SK-MEL-5 (cell line): ENCODE data around the gene ITPR3. TPM values are rescaled to one million over a fixed set of nuclear protein-coding genes. Genes with fewer than 3 reads are reported as not detected.

Experiments
- DNase-seq: peaks from one replicate; pipeline ENCODE4 v3.0.0-alpha.2; 2016; ENCODE audit warnings: low read depth, low spot score
- in situ Hi-C: cut with HindIII; loops from 2 replicates; pipeline ENCODE4 v1.10.0; 2016; ENCODE audit warnings: low sequenced_read_pairs, high pct_unique_total_duplicates, low pct_unique_long_range_greater_than_20kb
- total RNA-seq: library from RNA; depleted of rRNA; stranded (reverse); fragments of >200 nt; shearing (Covaris generic); gene quantifications from 2 replicates; pipeline ENCODE4 v1.2.3, GENCODE V29; 2014

The ITPR3 gene
- total RNA-seq, 1 experiment from 2014 or later: 4.3 TPM

DNA sequence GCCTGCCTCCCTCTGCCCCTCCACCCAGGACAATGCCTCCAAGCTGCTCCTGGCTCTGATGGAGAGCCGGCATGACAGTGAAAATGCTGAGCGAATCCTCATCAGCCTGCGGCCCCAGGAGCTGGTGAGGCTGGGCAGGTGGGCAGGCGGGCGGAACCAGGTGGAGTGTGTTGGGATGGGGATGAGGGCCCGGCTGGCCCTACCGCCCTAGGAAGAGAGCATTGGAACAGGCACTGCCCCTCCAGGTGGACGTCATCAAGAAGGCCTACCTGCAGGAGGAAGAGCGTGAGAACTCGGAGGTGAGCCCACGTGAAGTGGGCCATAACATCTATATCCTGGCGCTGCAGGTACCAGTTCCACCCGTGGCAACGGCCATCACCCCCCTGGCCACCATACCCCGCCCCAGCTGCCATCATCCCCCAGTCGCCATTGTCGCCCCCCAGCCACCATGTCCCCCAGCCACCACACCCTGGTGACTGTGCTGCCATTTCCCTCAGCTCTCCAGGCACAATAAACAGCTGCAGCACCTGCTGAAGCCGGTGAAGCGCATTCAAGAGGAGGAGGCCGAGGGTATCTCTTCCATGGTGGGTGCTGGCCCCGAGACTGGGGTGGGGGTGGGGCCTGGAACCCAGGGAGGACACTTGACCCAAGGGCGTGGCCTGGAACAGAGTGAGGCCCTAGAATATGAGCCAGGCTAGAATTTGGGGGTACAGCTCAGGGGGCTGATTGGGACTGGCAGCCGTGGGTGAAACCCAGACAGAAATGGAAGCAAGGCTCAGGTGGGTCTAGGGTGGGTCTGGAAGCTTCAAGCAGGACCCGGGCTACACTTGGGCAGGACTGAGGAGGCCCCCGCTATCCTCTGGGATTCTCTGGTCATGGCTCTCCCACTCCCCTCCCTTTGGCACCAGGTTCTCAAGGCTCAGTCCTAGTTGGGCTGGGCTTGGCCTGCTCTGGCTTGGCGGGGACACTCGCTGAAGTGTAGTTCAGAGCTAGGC, 66.2 kb downstream of the ITPR3 start:
- in situ Hi-C loops: no loop called here
- no peak for DNase-seq

DNA sequence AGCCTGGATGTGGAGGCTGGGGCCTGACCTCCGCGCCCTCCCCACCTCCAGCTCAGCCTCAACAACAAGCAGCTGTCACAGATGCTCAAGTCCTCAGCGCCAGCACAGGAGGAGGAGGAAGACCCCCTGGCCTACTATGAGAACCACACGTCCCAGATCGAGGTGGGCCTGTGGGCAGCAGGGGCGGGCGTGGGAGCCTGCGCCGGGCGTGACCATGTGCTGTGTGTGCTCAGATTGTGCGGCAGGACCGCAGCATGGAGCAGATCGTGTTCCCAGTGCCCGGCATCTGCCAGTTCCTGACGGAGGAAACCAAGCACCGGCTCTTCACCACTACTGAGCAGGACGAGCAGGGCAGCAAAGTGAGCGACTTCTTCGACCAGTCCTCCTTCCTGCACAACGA, 66.9 kb downstream of the ITPR3 start:
- in situ Hi-C loops: no loop called here
- DNase-seq: no peak

DNA sequence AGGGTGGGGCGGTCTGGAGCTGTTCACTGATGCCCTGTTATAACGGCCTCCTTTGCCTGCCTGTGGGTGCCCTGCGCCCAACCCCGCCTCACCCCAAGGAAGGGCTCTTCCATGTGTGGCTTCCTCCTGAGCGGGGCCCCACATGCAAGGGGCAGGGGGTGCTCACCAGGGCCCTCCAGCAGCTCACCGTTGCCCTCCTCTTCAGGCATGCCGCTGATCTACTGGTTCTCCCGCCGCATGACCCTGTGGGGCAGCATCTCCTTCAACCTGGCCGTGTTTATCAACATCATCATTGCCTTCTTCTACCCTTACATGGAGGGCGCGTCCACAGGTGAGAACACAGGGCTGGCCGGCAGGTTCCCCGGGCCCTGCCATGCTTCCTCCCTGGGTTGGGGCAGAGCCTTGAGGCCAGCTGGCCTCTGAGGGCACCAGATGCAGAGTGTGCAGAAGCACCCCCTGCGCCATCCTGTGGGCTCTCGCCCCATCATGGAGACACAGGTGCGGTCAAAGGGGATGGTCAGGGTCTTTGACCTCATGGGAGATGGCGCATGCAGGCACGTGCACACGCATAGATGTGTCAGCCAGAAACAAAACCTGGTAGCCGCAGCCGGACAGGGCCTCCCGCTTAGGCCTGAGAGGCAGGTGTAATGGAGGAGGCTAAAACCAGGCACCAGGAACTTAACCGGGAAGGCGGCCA, 67.5 kb downstream of the ITPR3 start:
- in situ Hi-C loops: no loop called here
- no peak for DNase-seq

DNA sequence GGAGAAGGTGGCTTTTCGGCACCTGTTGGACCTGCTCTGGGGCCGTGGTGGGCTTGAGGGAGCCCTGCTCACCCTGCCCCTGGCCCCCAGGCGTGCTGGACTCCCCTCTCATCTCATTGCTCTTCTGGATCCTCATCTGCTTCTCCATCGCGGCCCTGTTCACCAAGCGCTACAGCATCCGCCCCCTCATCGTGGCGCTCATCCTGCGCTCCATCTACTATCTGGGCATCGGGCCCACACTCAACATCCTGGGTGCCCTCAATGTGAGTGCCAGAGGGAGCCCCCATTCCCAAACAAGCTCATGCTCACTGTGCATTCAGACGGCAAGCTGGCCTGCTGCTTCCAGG, 68.0 kb downstream of the ITPR3 start:
- no peak for DNase-seq
- in situ Hi-C loops: no loop called here

DNA sequence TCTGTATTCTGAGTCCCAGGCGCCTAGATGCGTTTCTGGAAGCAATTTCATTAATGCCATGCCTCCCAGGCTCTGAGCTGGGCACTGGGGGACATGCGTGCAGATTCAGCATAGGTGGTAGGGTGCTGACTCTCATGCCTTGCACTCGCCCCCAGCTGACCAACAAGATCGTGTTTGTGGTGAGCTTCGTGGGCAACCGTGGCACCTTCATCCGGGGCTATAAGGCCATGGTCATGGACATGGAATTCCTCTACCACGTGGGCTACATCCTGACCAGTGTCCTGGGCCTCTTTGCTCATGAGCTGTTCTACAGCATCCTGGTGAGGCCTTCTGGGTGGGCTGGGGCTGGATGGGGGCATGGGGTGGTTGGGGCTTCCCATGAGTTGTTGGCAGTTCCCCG, 68.8 kb downstream of the ITPR3 start:
- in situ Hi-C loops: no loop called here
- no peak for DNase-seq

DNA sequence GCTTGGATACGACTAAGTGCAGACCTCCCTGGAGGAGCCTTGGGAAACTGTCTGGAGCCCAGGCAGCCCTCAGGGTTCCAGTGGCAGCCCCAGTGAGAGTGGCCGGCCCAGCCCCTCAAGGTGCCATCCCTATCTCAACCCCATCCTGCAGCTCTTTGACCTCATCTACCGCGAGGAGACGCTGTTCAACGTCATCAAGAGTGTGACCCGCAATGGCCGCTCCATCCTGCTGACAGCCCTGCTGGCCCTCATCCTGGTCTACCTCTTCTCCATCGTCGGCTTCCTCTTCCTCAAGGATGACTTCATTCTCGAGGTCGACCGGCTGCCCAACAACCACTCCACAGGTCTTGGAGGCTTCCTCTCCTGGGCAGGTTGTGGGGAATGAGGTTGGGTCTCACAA, 69.6 kb downstream of the ITPR3 start:
- in situ Hi-C loops: no loop called here
- no peak for DNase-seq

DNA sequence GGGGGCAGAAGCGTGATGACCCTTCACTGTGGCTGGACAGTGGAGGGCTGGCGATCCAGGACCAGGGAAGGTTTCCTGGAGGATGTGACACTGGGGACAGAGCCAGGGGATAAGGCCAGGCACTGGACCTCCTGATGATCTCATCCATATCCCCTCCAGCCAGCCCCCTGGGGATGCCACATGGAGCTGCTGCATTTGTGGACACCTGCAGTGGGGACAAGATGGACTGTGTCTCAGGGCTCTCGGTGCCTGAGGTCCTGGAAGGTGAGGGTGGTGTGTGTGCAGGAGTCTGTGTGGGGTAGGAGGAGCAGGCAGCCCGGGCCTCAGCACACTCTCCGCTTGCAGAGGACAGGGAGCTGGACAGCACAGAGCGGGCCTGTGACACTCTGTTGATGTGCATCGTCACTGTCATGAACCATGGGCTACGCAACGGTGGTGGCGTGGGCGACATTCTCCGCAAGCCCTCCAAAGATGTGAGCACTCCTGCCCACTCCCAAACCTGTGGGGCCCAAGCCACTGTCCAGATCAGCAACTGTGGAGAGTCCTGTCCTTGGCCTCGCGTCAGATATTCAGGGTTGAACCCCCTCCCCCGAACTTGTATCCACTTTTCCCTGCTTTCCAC, 70.4 kb downstream of the ITPR3 start:
- DNase-seq: no peak
- in situ Hi-C loops: no loop called here

DNA sequence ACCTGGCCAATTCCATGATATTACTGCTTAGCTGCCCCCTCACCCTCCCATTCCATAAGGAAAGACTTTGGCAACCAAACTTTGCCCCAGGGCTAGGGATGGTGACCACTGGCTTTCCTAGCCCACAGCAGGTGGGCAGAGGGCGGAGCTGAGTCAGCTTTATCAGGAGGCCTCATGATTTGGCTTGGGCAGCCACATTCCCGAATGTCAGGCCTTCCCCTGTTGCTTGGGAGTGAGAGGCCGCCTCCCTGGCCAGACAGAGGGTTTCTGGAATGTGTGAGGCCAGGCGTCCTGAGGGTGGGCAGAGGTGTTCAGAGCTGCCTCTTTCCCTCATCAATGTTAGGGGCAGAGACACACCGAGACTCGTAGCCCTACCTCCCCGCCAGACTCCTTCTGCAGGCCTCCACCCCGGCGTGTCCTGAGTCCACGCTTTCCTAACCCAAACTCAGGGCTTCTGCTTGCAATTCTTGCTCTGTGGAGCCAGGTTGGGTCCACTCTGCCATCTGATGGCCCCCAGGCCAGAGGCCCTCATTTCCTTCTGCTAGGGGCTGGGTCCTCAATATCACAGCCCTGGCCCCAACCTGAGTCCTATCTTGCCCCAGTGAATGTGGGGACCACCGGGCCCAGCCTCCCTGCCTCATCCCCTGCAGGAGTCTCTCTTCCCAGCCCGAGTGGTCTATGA, 71.1 kb downstream of the ITPR3 start:
- no peak for DNase-seq
- in situ Hi-C loops: no loop called here

DNA sequence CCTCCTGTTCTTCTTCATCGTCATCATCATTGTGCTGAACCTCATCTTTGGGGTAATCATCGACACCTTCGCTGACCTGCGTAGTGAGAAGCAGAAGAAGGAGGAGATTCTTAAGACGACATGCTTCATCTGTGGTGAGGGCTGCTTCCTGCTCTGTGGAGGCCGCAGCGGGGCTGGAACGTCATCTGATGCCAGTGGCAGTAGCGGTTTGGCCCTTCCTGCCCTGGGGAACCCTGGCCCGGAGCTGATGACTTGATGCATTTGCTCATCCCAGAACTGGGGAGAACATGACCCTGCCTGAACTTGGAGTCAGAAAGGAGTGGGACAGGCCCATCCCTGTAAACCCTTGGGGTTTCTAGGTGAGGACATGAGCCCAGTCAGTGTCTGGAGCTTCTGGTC, 71.6 kb downstream of the ITPR3 start:
- in situ Hi-C loops: no loop called here
- DNase-seq: no peak

DNA sequence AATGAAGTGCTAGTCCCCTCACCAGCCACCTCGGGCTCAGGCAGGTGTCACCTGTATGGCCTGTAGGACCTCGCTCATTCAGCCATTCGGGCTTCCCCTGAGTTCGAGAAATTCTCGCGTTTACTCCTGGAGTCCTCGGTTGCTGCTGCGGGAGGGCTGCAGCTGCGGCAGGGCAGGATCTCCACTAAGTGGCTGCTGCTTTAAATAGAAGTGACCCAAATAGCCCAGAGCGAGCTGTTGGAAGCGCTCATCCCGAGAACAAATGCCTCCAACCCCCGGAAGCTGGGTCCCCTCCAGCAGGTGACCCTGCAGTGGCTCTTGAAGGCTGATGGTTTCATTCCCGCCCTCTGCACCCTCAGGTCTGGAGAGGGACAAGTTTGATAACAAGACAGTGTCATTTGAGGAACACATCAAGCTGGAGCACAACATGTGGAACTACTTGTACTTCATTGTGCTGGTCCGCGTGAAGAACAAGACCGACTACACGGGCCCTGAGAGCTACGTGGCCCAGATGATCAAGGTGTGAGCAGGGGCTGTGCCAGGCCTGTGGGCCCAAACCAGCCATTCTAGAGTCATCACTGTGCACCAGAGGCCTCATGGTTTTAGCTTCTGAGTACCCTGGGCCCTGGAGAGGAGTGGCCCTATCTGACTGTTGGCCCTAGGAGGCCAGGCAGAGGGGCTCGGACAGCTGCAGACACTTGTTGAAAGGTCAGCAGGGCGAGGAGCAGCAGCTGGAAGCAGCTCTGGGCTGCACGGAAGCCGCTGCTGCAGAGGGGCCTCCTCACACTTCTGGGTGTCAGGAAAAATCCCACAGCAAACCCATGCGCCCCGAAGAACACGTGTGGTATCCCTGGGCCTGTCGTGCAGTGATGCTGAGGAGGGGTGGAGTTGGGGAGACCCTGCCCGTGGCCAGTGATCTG, 72.3 kb downstream of the ITPR3 start:
- no peak for DNase-seq
- in situ Hi-C loops: no loop called here

DNA sequence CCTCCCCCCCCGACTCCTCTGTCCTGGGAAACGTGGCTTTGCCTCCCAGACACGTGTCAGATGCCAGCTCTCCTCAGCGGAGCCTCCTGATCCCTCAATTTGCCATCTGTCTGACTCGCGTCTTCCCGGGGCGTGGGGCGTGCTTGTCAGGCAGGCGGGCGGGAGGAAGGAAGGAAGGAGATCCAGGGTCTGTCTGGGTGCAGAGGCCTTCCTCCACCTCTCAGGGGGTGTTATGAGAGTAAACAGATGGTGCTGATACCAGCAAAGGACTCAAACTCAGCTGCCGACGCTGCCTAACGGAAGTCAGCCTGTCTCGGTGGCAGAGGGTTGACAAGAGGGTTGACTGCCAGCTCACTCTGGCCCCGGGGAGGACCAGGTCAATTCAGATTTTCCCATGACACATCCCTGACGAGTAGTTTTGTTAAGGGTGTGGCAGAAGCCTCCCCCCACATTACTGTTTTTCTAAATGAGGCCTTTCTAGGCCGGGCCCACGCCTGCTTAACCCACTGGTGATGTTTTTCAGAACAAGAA, 73.3 kb downstream of the ITPR3 start:
- DNase-seq: no peak
- in situ Hi-C loops: no loop called here

DNA sequence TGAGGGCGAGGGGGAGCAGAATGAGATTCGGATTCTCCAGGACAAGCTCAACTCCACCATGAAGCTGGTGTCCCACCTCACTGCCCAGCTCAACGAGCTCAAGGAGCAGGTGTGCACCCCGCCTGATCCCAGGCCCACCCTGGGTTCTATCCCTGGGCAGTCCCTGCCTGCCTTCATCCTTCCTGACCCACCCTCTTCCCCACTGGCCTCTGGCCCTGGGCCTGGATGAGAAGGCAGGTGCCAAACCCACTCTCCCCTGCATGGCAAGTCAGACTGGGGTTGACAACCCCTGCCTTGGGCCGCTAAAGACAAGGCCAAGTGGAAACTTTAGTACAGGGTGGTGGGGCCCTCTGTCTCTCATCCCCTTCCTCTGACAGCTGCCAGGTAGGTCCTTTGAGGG, 73.9 kb downstream of the ITPR3 start:
- in situ Hi-C loops: no loop called here
- DNase-seq: no peak

DNA sequence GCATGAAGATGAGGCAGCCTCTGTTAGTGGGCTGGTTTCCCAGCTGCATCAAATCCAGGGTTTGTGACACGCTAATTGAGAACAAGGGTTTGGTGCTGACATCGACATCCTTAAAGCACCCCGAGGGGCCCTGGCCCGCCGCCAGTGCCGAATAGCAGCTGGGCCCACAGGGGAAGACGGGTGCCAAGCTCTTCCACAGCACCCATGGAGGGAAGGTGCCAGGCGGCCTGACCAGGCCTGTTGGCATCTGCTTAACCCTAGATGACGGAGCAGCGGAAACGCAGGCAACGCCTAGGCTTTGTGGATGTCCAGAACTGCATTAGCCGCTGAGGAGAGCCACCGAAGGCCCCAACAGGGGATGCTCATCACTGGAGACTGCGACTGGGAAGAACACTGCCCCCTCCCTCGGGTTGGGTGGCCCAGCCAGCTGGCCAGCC, 74.3 kb downstream of the ITPR3 start:
- no peak for DNase-seq
- in situ Hi-C loops: no loop called here

DNA sequence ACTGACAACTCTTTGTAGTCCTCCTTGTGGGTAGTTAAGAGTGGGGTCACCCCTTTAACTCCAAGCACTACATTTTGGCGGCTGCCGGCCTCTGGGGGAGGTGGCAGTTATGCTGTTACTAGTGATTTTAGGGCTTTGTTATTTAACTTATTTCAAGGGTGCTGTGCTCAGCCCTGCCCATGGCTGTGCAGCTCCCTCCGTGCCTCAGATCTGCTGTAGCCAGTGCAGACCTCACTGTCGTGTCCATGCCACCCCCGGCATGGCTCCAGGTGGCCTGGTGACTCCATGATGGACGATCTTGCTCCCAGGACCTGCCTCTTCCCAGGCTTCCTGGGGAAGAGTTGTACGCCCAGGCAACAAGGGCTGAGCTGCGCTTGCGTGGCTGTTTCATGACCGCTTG, 75.0 kb downstream of the ITPR3 start:
- DNase-seq: no peak
- in situ Hi-C loops: no loop called here

DNA sequence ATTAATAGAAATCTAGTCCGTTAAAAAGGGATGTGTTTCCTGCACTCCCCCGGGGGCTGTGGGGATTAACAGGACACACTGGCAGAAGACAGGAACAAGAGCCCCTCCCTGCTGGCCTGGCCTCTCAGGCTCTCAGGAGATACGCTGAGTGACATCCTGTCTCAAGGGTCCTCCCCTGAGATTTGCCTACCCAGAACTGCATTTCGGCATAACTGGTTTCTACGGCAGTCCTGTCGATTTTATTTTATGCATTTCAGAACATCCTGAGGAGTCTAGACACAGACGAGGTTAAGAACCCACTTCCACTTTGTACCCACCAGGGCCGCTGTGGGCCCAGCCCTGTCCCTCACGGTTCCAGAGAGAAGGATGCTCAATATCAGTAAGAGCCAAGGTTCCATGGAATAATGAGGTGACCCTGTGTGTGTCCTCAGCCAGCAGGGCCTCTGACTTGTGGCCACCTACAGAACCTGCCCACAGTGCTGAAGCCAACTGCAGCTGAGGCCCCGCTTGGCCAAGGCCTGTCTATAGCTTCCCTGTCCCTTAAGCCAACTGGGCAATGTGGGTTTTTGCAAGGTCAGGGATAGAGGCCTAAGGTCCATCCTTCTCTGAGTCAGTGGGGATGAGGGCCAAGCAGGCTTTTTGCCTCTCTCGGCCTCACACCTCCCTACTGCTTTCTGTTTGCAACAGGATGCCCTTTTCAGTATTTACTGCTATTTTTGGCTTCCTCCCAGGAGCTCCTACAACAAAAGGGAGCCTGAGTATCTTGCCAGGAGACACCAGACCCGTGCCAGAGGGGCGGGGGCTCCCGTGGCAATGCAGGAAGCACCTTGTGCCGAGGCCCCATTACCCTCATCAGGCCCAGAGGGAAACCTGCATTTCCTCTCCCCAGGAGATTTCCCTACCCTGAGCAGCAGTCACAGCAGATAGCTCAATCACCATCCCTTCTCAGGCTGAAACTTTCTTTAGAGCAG, 75.7 kb downstream of the ITPR3 start:
- peak; percentile 69 for DNase-seq
- in situ Hi-C loops: no loop called here

DNA sequence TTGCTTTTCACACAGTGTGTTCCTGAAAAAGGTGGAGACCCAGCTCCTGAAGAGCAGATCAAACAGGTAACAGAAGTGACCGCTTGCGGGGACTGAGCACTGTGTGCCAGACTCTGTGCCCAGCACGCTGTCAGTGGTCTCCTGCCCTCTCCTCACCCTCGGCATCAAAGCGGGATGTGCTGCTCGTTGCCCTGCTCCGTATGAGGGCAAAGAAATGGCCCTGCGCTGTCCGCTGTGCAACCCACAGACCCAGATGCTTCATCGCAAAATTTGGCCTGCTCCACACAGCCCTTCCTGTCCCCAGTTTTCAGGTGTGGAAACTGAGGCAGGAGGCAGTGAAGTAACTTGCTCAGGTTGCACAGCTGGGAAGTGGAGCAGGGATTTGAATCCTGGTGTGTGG, 76.7 kb downstream of the ITPR3 start:
- in situ Hi-C loops: no loop called here
- DNase-seq: no peak
